ENCODE results near the gene C2CD3. TPM values are rescaled to one million over a fixed set of nuclear protein-coding genes. Genes with fewer than 3 reads are reported as not detected.

C2CD3 gene
- total and polyA plus RNA-seq, 4 donors: 3.1 to 14.5 (median 6.7) TPM

DNA sequence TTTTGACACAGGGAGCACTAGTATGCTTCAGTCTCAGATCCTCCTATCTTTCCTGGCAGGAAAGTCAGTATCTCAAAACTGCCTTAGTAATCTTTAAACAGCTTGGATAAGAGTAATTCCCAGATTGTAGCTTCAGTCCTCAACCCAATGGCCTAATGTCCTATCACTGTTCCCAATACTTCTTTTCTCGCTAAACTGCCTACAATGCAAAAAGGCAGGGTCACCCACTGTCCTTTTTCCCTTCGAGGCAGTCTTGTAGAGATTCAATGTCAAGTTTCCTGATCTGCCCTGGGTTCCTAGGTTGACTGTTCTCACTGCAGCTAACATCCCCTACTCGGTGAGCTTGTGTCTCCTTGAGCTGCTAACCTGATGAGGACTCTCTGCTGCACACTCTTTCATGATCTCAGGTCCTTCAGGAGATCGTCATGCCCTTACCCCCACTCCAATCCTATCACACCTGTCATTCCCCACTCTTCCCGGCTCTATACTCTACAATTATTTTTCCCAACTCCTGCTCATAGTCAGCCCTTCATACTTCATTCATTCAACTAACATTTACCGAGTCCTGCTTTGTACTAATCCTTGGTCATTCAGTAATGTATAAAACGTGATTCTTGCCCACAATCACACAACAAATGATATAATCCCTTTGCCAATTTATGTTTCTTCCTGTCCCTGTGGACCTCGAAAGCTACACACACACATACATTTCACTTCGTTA, 904 bp downstream of the C2CD3 start:
- TF ChIP-seq FOXA1 (IDR thresholded peaks at IDR 0.05) (no peak), NR2F2 (IDR thresholded peaks at IDR 0.05) (no peak), YY1 (IDR thresholded peaks at IDR 0.05) (no peak), HNF4G (IDR thresholded peaks at IDR 0.05) (no peak), SP1 (IDR thresholded peaks at IDR 0.05) (no peak), RXRA (IDR thresholded peaks at IDR 0.05) (no peak), TAF1 (conservative IDR thresholded peaks at IDR 0.05) (no peak), FOXA2 (IDR thresholded peaks at IDR 0.05) (no peak), RAD21 (IDR thresholded peaks at IDR 0.05) (no peak), HNF4A (conservative IDR thresholded peaks at IDR 0.05) (no peak), JUND (IDR thresholded peaks at IDR 0.05) (no peak), EGR1 (IDR thresholded peaks at IDR 0.05; ENCODE audit: low read depth in 2 of 2) (no peak)
- TF ChIP-seq, protein P1, sequence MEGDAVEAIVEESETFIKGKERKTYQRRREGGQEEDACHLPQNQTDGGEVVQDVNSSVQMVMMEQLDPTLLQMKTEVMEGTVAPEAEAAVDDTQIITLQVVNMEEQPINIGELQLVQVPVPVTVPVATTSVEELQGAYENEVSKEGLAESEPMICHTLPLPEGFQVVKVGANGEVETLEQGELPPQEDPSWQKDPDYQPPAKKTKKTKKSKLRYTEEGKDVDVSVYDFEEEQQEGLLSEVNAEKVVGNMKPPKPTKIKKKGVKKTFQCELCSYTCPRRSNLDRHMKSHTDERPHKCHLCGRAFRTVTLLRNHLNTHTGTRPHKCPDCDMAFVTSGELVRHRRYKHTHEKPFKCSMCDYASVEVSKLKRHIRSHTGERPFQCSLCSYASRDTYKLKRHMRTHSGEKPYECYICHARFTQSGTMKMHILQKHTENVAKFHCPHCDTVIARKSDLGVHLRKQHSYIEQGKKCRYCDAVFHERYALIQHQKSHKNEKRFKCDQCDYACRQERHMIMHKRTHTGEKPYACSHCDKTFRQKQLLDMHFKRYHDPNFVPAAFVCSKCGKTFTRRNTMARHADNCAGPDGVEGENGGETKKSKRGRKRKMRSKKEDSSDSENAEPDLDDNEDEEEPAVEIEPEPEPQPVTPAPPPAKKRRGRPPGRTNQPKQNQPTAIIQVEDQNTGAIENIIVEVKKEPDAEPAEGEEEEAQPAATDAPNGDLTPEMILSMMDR (IDR thresholded peaks at IDR 0.05; ENCODE audit: low read depth, low read length, missing input control): no peak
- TF ChIP-seq, protein P2, sequence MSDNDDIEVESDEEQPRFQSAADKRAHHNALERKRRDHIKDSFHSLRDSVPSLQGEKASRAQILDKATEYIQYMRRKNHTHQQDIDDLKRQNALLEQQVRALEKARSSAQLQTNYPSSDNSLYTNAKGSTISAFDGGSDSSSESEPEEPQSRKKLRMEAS (IDR thresholded peaks at IDR 0.05): no peak
- TF ChIP-seq, protein P3, sequence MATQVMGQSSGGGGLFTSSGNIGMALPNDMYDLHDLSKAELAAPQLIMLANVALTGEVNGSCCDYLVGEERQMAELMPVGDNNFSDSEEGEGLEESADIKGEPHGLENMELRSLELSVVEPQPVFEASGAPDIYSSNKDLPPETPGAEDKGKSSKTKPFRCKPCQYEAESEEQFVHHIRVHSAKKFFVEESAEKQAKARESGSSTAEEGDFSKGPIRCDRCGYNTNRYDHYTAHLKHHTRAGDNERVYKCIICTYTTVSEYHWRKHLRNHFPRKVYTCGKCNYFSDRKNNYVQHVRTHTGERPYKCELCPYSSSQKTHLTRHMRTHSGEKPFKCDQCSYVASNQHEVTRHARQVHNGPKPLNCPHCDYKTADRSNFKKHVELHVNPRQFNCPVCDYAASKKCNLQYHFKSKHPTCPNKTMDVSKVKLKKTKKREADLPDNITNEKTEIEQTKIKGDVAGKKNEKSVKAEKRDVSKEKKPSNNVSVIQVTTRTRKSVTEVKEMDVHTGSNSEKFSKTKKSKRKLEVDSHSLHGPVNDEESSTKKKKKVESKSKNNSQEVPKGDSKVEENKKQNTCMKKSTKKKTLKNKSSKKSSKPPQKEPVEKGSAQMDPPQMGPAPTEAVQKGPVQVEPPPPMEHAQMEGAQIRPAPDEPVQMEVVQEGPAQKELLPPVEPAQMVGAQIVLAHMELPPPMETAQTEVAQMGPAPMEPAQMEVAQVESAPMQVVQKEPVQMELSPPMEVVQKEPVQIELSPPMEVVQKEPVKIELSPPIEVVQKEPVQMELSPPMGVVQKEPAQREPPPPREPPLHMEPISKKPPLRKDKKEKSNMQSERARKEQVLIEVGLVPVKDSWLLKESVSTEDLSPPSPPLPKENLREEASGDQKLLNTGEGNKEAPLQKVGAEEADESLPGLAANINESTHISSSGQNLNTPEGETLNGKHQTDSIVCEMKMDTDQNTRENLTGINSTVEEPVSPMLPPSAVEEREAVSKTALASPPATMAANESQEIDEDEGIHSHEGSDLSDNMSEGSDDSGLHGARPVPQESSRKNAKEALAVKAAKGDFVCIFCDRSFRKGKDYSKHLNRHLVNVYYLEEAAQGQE (IDR thresholded peaks at IDR 0.05): no peak
- TF ChIP-seq, protein P4, sequence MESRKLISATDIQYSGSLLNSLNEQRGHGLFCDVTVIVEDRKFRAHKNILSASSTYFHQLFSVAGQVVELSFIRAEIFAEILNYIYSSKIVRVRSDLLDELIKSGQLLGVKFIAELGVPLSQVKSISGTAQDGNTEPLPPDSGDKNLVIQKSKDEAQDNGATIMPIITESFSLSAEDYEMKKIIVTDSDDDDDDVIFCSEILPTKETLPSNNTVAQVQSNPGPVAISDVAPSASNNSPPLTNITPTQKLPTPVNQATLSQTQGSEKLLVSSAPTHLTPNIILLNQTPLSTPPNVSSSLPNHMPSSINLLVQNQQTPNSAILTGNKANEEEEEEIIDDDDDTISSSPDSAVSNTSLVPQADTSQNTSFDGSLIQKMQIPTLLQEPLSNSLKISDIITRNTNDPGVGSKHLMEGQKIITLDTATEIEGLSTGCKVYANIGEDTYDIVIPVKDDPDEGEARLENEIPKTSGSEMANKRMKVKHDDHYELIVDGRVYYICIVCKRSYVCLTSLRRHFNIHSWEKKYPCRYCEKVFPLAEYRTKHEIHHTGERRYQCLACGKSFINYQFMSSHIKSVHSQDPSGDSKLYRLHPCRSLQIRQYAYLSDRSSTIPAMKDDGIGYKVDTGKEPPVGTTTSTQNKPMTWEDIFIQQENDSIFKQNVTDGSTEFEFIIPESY (IDR thresholded peaks at IDR 0.05): no peak
- Histone ChIP-seq H3K4me1 (ENCODE audit: control insufficient read depth in 4 of 4, insufficient read depth in 4 of 4, low read length in 3 of 4) (peaks cover 5 to 22% (median 16%) of the 10 kb centered on the region in 4 donors), H3K27me3 (ENCODE audit: control insufficient read depth in 4 of 4, insufficient read depth in 4 of 4, low read length in 3 of 4) (no peaks in the 10 kb centered on the region), H3K27ac (ENCODE audit: low read depth in 1 of 2, low read length in 2 of 2) (peak overlapping the region in 1 of 2 donors; percentile 88), H3K9me3 (ENCODE audit: control insufficient read depth in 4 of 4, low read length in 3 of 4) (no peaks in the 10 kb centered on the region), H3K4me3 (ENCODE audit: low read depth in 1 of 3, low read length in 3 of 3) (peak overlapping the region; percentile 71 to 96 (median 94)), H3K36me3 (ENCODE audit: control insufficient read depth in 4 of 4, insufficient read depth in 3 of 4, low read depth in 1 of 4, low read length in 3 of 4) (peaks cover 1 to 15% (median 7%) of the 10 kb centered on the region in 4 donors), H3K9ac (ENCODE audit: low read depth in 1 of 2, low read length in 2 of 2) (peak overlapping the region; percentile 71 to 92)
- WGBS: 14% methylated on average over 9 of the region's 9 CpGs
- no peak for DNase-seq (ENCODE audit: low spot score)

All from liver (tissue), 9 donors.